ENCODE measurements around the gene MRGPRX1.
"Not testable (repeated sequence)": the region's sequence is repeated elsewhere in the genome, so short reads cannot be mapped to it uniquely, and the experiment has no call there.

The MRGPRX1 gene

GRCh38 chr11:18958221-18958910 lies 19.2 kb upstream of the MRGPRX1 start:
- no peak overlapping the region for H3K27ac ChIP-seq
- TF ChIP-seq CTCF (IDR thresholded peaks at IDR 0.05): no peak
- no peak for TF ChIP-seq ZFX (IDR thresholded peaks at IDR 0.05; ENCODE audit: borderline replicate concordance)

- TF ChIP-seq ZFX (IDR thresholded peaks at IDR 0.05; ENCODE audit: borderline replicate concordance) (no peak), CTCF (IDR thresholded peaks at IDR 0.05) (no peak)
- no peak overlapping the region for H3K27ac ChIP-seq
Observed at GRCh38 chr11:18956630-18957029, 17.4 kb upstream of the MRGPRX1 start.

- no peak overlapping the region for H3K27ac ChIP-seq
- no peak for TF ChIP-seq ZFX (IDR thresholded peaks at IDR 0.05; ENCODE audit: borderline replicate concordance)
- TF ChIP-seq CTCF (IDR thresholded peaks at IDR 0.05): no peak
Observed at GRCh38 chr11:18936002-18936673, 3.1 kb downstream of the MRGPRX1 start.

- no peak overlapping the region for H3K27ac ChIP-seq
- TF ChIP-seq ZFX (IDR thresholded peaks at IDR 0.05; ENCODE audit: borderline replicate concordance): no peak
- no peak for TF ChIP-seq CTCF (IDR thresholded peaks at IDR 0.05)
Observed at GRCh38 chr11:18934195-18934814, 4.9 kb downstream of the MRGPRX1 start.

- no peak overlapping the region for H3K27ac ChIP-seq
- TF ChIP-seq ZFX (IDR thresholded peaks at IDR 0.05; ENCODE audit: borderline replicate concordance): no peak
- TF ChIP-seq CTCF (IDR thresholded peaks at IDR 0.05): no peak; the same call in 1 of the 2 replicates
Observed at GRCh38 chr11:18927550-18928322, 11.5 kb downstream of the MRGPRX1 start.

GRCh38 chr11:18925426-18925825 lies 13.8 kb downstream of the MRGPRX1 start:
- not testable (repeated sequence) for H3K27ac ChIP-seq

GRCh38 chr11:18912883-18913282 lies 26.3 kb downstream of the MRGPRX1 start:
- no peak overlapping the region for H3K27ac ChIP-seq
- TF ChIP-seq CTCF (IDR thresholded peaks at IDR 0.05): no peak

Measured in 22Rv1 (cell line).